Effector CD8-positive, alpha-beta T cell (primary cell): ENCODE data around the gene NRBP1.
A peak's percentile ranks its signal among the peaks of the same experiment; 100 is the strongest.
"Not testable (repeated sequence)": the region's sequence is repeated elsewhere in the genome, so short reads cannot be mapped to it uniquely, and the experiment has no call there.

ENCODE experiments used
- DNase-seq: peaks from one replicate; lab custom pipeline; 2025; lab: John Stamatoyannopoulos, UW

The NRBP1 gene

GRCh38 chr2:27421660-27422250, 6.7 kb upstream of the NRBP1 start:
- no peak for DNase-seq

- DNase-seq, result no peak
Observed at GRCh38 chr2:27422958-27423357, 5.5 kb upstream of the NRBP1 start.

- DNase-seq, result not testable (repeated sequence)
Observed at GRCh38 chr2:27425039-27425438, 3.4 kb upstream of the NRBP1 start.

- no peak for DNase-seq
Observed at GRCh38 chr2:27427863-27428212, 593 bp upstream of the NRBP1 start.

GRCh38 chr2:27428978-27429541, 629 bp downstream of the NRBP1 start:
- DNase-seq, result peak; percentile 47

GRCh38 chr2:27431395-27431794, 3.0 kb downstream of the NRBP1 start:
- no peak for DNase-seq

GRCh38 chr2:27435628-27436027, 7.2 kb downstream of the NRBP1 start:
- no peak for DNase-seq

- no peak for DNase-seq
Observed at GRCh38 chr2:27441226-27441926, 12.9 kb downstream of the NRBP1 start.

GRCh38 chr2:27441958-27442919, 13.8 kb downstream of the NRBP1 start, which contains the start of gene KRTCAP3:
KRTCAP3 (plus strand) TSS chr2:27442381; CDS start chr2:27442413, 32 bp downstream.
- peak; percentile 40 for DNase-seq

- DNase-seq, result no peak
Observed at GRCh38 chr2:27442920-27443282, 14.5 kb downstream of the NRBP1 start.

GRCh38 chr2:27445155-27445554, 16.7 kb downstream of the NRBP1 start:
- DNase-seq, result no peak

GRCh38 chr2:27445615-27446014, 17.2 kb downstream of the NRBP1 start:
- no peak for DNase-seq

- no peak for DNase-seq
Observed at GRCh38 chr2:27446057-27446456, 17.6 kb downstream of the NRBP1 start.

- no peak for DNase-seq
Observed at GRCh38 chr2:27448381-27448780, 19.9 kb downstream of the NRBP1 start.

- no peak for DNase-seq
Observed at GRCh38 chr2:27451095-27451494, 22.7 kb downstream of the NRBP1 start.

GRCh38 chr2:27453968-27454367, 25.5 kb downstream of the NRBP1 start:
- no peak for DNase-seq

- DNase-seq, result no peak
Observed at GRCh38 chr2:27461118-27461517, 32.7 kb downstream of the NRBP1 start.

GRCh38 chr2:27464443-27464842, 36.0 kb downstream of the NRBP1 start:
- no peak for DNase-seq

GRCh38 chr2:27471961-27472360, 43.5 kb downstream of the NRBP1 start:
- DNase-seq, result no peak

GRCh38 chr2:27485496-27485895, 57.1 kb downstream of the NRBP1 start:
- no peak for DNase-seq

GRCh38 chr2:27489118-27489497, 60.7 kb downstream of the NRBP1 start:
- DNase-seq, result no peak
